ENCODE results near the gene PRKCB.

PRKCB gene

GRCh38 chr16:23974223-23974622 is 138.4 kb downstream of the PRKCB start:
- DNase-seq: no peak

- DNase-seq: no peak
Measured at GRCh38 chr16:23975293-23975692, 139.5 kb downstream of the PRKCB start.

GRCh38 chr16:23976091-23976490 is 140.3 kb downstream of the PRKCB start:
- DNase-seq: no peak

- DNase-seq: no peak
Measured at GRCh38 chr16:23976524-23976923, 140.7 kb downstream of the PRKCB start.

GRCh38 chr16:23979441-23979840 is 143.7 kb downstream of the PRKCB start:
- DNase-seq: no peak

GRCh38 chr16:23979982-23980381 is 144.2 kb downstream of the PRKCB start:
- no peak for DNase-seq

- no peak for DNase-seq
Measured at GRCh38 chr16:23981429-23982399, 145.9 kb downstream of the PRKCB start.

GRCh38 chr16:23986455-23986854 is 150.7 kb downstream of the PRKCB start:
- DNase-seq: no peak

GRCh38 chr16:23987443-23987842 is 151.7 kb downstream of the PRKCB start:
- DNase-seq: no peak

GRCh38 chr16:23990507-23990906 is 154.7 kb downstream of the PRKCB start:
- DNase-seq: no peak

- no peak for DNase-seq
Measured at GRCh38 chr16:23991066-23991465, 155.3 kb downstream of the PRKCB start.

GRCh38 chr16:23994615-23995014 is 158.8 kb downstream of the PRKCB start:
- DNase-seq: no peak

GRCh38 chr16:23996258-23996955 is 160.6 kb downstream of the PRKCB start:
- DNase-seq: no peak

- DNase-seq: no peak
Measured at GRCh38 chr16:23998771-23999170, 163.0 kb downstream of the PRKCB start.

GRCh38 chr16:23999663-24000062 is 163.9 kb downstream of the PRKCB start:
- DNase-seq: no peak

GRCh38 chr16:24001710-24002109 is 165.9 kb downstream of the PRKCB start:
- DNase-seq: no peak

GRCh38 chr16:24002619-24003018 is 166.8 kb downstream of the PRKCB start:
- no peak for DNase-seq

GRCh38 chr16:24005577-24005976 is 169.8 kb downstream of the PRKCB start:
- DNase-seq: no peak

GRCh38 chr16:24007391-24007790 is 171.6 kb downstream of the PRKCB start:
- no peak for DNase-seq

- no peak for DNase-seq
Measured at GRCh38 chr16:24007934-24008333, 172.2 kb downstream of the PRKCB start.

GRCh38 chr16:24009098-24009497 is 173.3 kb downstream of the PRKCB start:
- DNase-seq: no peak

GRCh38 chr16:24009955-24010354 is 174.2 kb downstream of the PRKCB start:
- no peak for DNase-seq

- peak; percentile 2 for DNase-seq
Measured at GRCh38 chr16:24010440-24011089, 174.8 kb downstream of the PRKCB start.

- DNase-seq: no peak
Measured at GRCh38 chr16:24011237-24011636, 175.5 kb downstream of the PRKCB start.

Data from SIG-M5 (cell line).